GM18502 (cell line): ENCODE results near the gene ATP8B4.
"Not testable (repeated sequence)": the region's sequence is repeated elsewhere in the genome, so short reads cannot be mapped to it uniquely, and the experiment has no call there.

ENCODE experiments used
- ATAC-seq: cut with Tn5 transposase; IDR thresholded peaks from one replicate; pipeline ENCODE4 v1.9.1; 2021; ENCODE audit warnings: mild to moderate bottlenecking; ENCODE audit not compliant: unreplicated experiment, poor library complexity

Gene ATP8B4

GRCh38 chr15:49964061-49964460 is 155.0 kb downstream of the ATP8B4 start:
- ATAC-seq: no peak

- ATAC-seq: not testable (repeated sequence)
These were observed 155.8 kb downstream of the ATP8B4 start for GRCh38 chr15:49963033-49963772.

- ATAC-seq: no peak
These were observed 156.9 kb downstream of the ATP8B4 start for GRCh38 chr15:49962044-49962602.

- no peak for ATAC-seq
These were observed 165.6 kb downstream of the ATP8B4 start for GRCh38 chr15:49953421-49953820.

- no peak for ATAC-seq
These were observed 172.4 kb downstream of the ATP8B4 start for GRCh38 chr15:49946681-49947080.

GRCh38 chr15:49934487-49934886 is 184.5 kb downstream of the ATP8B4 start:
- ATAC-seq: no peak

- ATAC-seq: no peak
These were observed 191.7 kb downstream of the ATP8B4 start for GRCh38 chr15:49927189-49927861.

- no peak for ATAC-seq
These were observed 192.3 kb downstream of the ATP8B4 start for GRCh38 chr15:49926740-49927139.

- no peak for ATAC-seq
These were observed 195.4 kb downstream of the ATP8B4 start for GRCh38 chr15:49923671-49924070.

- no peak for ATAC-seq
These were observed 200.0 kb downstream of the ATP8B4 start for GRCh38 chr15:49919034-49919433.

GRCh38 chr15:49918121-49918520 is 200.9 kb downstream of the ATP8B4 start:
- ATAC-seq: no peak

GRCh38 chr15:49916998-49917397 is 202.0 kb downstream of the ATP8B4 start:
- no peak for ATAC-seq

- ATAC-seq: no peak
These were observed 203.2 kb downstream of the ATP8B4 start for GRCh38 chr15:49915822-49916221.

GRCh38 chr15:49908933-49909295 is 210.1 kb downstream of the ATP8B4 start:
- ATAC-seq: no peak

GRCh38 chr15:49908236-49908932 is 210.6 kb downstream of the ATP8B4 start:
- ATAC-seq: no peak

- no peak for ATAC-seq
These were observed 212.1 kb downstream of the ATP8B4 start for GRCh38 chr15:49906966-49907365.

- ATAC-seq: no peak
These were observed 213.8 kb downstream of the ATP8B4 start for GRCh38 chr15:49905221-49905620.

GRCh38 chr15:49904296-49904695 is 214.7 kb downstream of the ATP8B4 start:
- ATAC-seq: no peak

- ATAC-seq: no peak
These were observed 216.1 kb downstream of the ATP8B4 start for GRCh38 chr15:49902685-49903501.

- no peak for ATAC-seq
These were observed 216.9 kb downstream of the ATP8B4 start for GRCh38 chr15:49901996-49902684.
